Body of pancreas (tissue), 4 donors: ENCODE results near the gene WDFY1. TPM values are rescaled to one million over a fixed set of nuclear protein-coding genes. Genes with fewer than 3 reads are reported as not detected.

Experiments
- ATAC-seq: fragments of 150-250 bp; one replicate; pipeline ENCODE4 v1.9.1; 2016
- DNase-seq, 4 donors: peaks; one replicate each; pipeline ENCODE4 v3.0.0-alpha.2; 2019
- H3K27ac ChIP-seq, 4 donors: fragments of 200-600 bp; sonication (generic); 1 replicate in 3 of 4; 2 replicates in 1 of 4; pipeline versions ENCODE4 v1.5.1 to v1.6.1; 2016 to 2019; ENCODE audit warnings: mild to moderate bottlenecking in 1 of 4, mixed read lengths in 1 of 4, moderate library complexity in 1 of 4
- H3K27me3 ChIP-seq, 2 donors: fragments of 200-600 bp; sonication (generic); one replicate each; pipeline ENCODE4 v1.6.0; 2016; ENCODE audit warnings: mild to moderate bottlenecking in 1 of 2
- H3K36me3 ChIP-seq, 2 donors: fragments of 200-600 bp; sonication (generic); replicated peaks in 1 of 2; 2 replicates each; pipeline ENCODE4 v1.5.1; 2016; ENCODE audit warnings: low read depth in 2 of 2; ENCODE audit not compliant: insufficient read depth in 1 of 2
- H3K4me1 ChIP-seq: fragments of 200-600 bp; sonication (generic); one replicate; pipeline ENCODE4 v1.6.0; 2016
- H3K4me3 ChIP-seq, 2 donors: fragments of 200-600 bp; sonication (generic); 1 replicate in 1 of 2; 2 replicates in 1 of 2; pipeline ENCODE4 v1.5.1; 2016 to 2019
- H3K9me3 ChIP-seq, 3 donors: fragments of 200-600 bp; sonication (generic); 1 replicate in 2 of 3; 2 replicates in 1 of 3; pipeline ENCODE4 v1.5.1; 2016
- CTCF ChIP-seq, 7 experiments: fragments of 450-650 bp in 4 of 7; fragments of 200-600 bp in 3 of 7; sonication (generic) in 3 of 7; IDR thresholded peaks; one replicate each; pipeline ENCODE4 v1.5.1; 2016 to 2019; ENCODE audit warnings: antibody characterized with exemption in 7 of 7
- POLR2A ChIP-seq, 3 donors: fragments of 450-650 bp; IDR thresholded peaks; one replicate each; pipeline ENCODE4 v1.6.1; 2016; ENCODE audit warnings: antibody characterized with exemption in 3 of 3, mild to moderate bottlenecking in 2 of 3
- WGBS, 2 donors: methylation state at CpG; one replicate each; pipeline ENCODE4 v1.1.5; 2017; 5-methylcytosine and 5-hydroxymethylcytosine counted together
- intact Hi-C: fragments of 100-400 bp; cut with DNase I; formaldehyde crosslinking; loops from one replicate; pipeline ENCODE4 v1.15.1; 2023
- total RNA-seq, 2 donors: library from RNA; depleted of rRNA; stranded (reverse); fragments of >200 nt; gene quantifications; one replicate each; pipeline ENCODE4 v1.1.0, GENCODE V29; 2016

Gene WDFY1
- total RNA-seq = 10 to 100 TPM; 18.9 to 71.5 TPM

GRCh38 chr2:223944703-223945531 lies at the start of gene WDFY1:
TSS of gene WDFY1 (minus strand) at chr2:223945335. CDS start at chr2:223945284, 51 bp downstream.
- peak within 1 kb of the TSS; percentile 73 to 88 (median 82) for H3K27ac ChIP-seq
- peak; percentile 96 for ATAC-seq
- H3K36me3 ChIP-seq = no peaks in the 10 kb centered on the region
- DNase-seq = peak; percentile 87 to 91 (median 88)
- peak within 1 kb of the TSS; percentile 33 to 92 for H3K4me3 ChIP-seq
- TF ChIP-seq CTCF (IDR thresholded peaks at IDR 0.05) = peak in 2 of 7 experiments; percentile 4 to 5
- TF ChIP-seq POLR2A (IDR thresholded peaks at IDR 0.05) = peak; percentile 62 to 85 (median 84)
- 0 to 1% methylated on average over 16 to 61 of the region's 87 CpGs for WGBS, 2 donors
- H3K9me3 ChIP-seq = no peaks in the 10 kb centered on the region
- H3K4me1 ChIP-seq = peaks cover 29% of the 10 kb centered on the region
- intact Hi-C loops = no loop called here
- H3K27me3 ChIP-seq = no peaks in the 10 kb centered on the region

- no peak overlapping the region for H3K4me3 ChIP-seq
- TF ChIP-seq POLR2A (IDR thresholded peaks at IDR 0.05) (no peak), CTCF (IDR thresholded peaks at IDR 0.05) (no peak)
- intact Hi-C loops = loop anchor here (5.0 kb wide), 1 partner anchor 293 kb away; no protein-coding TSS in a partner anchor
- ATAC-seq = no peak
- 64 to 70% methylated on average over 4 of the region's 4 CpGs for WGBS, 2 donors
- no peak overlapping the region for H3K27ac ChIP-seq
- H3K36me3 ChIP-seq = no peaks in the 10 kb centered on the region
- DNase-seq = no peak
- no peaks in the 10 kb centered on the region for H3K9me3 ChIP-seq
- peaks cover 4% of the 10 kb centered on the region for H3K4me1 ChIP-seq
- no peaks in the 10 kb centered on the region for H3K27me3 ChIP-seq
Observed at GRCh38 chr2:223994562-223995162, 49.5 kb upstream of the WDFY1 start.

- WGBS, 2 donors = 20 to 25% methylated on average over 5 of the region's 5 CpGs
- no peak overlapping the region for H3K27ac ChIP-seq
- DNase-seq (peak; percentile 70 to 81 (median 76)), ATAC-seq (peak; percentile 79)
- H3K9me3 ChIP-seq = no peaks in the 10 kb centered on the region
- TF ChIP-seq POLR2A (IDR thresholded peaks at IDR 0.05) = no peak
- TF ChIP-seq CTCF (IDR thresholded peaks at IDR 0.05) = peak; percentile 53 to 81 (median 77)
- intact Hi-C loops = no loop called here
- no peaks in the 10 kb centered on the region for H3K27me3 ChIP-seq
- no peaks in the 10 kb centered on the region for H3K4me1 ChIP-seq
- no peaks in the 10 kb centered on the region for H3K36me3 ChIP-seq
- no peak overlapping the region for H3K4me3 ChIP-seq
Observed at GRCh38 chr2:223993634-223994232, 48.6 kb upstream of the WDFY1 start.

GRCh38 chr2:223991611-223992010 lies 46.5 kb upstream of the WDFY1 start:
- Histone ChIP-seq H3K36me3 (no peaks in the 10 kb centered on the region), H3K27me3 (no peaks in the 10 kb centered on the region), H3K4me3 (no peak overlapping the region), H3K9me3 (no peaks in the 10 kb centered on the region), H3K4me1 (no peaks in the 10 kb centered on the region), H3K27ac (no peak overlapping the region)
- ATAC-seq = no peak
- TF ChIP-seq CTCF (IDR thresholded peaks at IDR 0.05) = no peak
- TF ChIP-seq POLR2A (IDR thresholded peaks at IDR 0.05) = no peak
- 93 to 94% methylated on average over 12 of the region's 12 CpGs for WGBS, 2 donors
- DNase-seq = no peak
- intact Hi-C loops = no loop called here
